Stimulated activated naive CD8-positive, alpha-beta T cell treated with anti-CD3 and anti-CD28 coated beads, Interleukin-15, Interleukin-2, amounts not matched to agents 100 ng/mL and 50 ng/mL, for 24 hours (primary cell): ENCODE results near the gene SLC25A4.
"Not testable (repeated sequence)": the region's sequence is repeated elsewhere in the genome, so short reads cannot be mapped to it uniquely, and the experiment has no call there.

Source experiments
- H3K27ac Mint-ChIP-seq: one replicate; pipeline ENCODE4 v1.8.0; 2021; ENCODE audit warnings: mild to moderate bottlenecking, mixed read lengths
- H3K27me3 Mint-ChIP-seq: one replicate; pipeline ENCODE4 v1.8.0; 2021; ENCODE audit warnings: mixed read lengths
- H3K36me3 Mint-ChIP-seq: one replicate; pipeline ENCODE4 v1.8.0; 2021; ENCODE audit warnings: low read depth, mixed read lengths
- H3K4me1 Mint-ChIP-seq: one replicate; pipeline ENCODE4 v1.8.0; 2021; ENCODE audit warnings: low read depth, mixed read lengths
- H3K4me3 Mint-ChIP-seq: one replicate; pipeline ENCODE4 v1.8.0; 2021; ENCODE audit warnings: mild to moderate bottlenecking, mixed read lengths
- H3K9me3 Mint-ChIP-seq: one replicate; pipeline ENCODE4 v1.8.0; 2021; ENCODE audit warnings: mixed read lengths

Gene SLC25A4

DNA sequence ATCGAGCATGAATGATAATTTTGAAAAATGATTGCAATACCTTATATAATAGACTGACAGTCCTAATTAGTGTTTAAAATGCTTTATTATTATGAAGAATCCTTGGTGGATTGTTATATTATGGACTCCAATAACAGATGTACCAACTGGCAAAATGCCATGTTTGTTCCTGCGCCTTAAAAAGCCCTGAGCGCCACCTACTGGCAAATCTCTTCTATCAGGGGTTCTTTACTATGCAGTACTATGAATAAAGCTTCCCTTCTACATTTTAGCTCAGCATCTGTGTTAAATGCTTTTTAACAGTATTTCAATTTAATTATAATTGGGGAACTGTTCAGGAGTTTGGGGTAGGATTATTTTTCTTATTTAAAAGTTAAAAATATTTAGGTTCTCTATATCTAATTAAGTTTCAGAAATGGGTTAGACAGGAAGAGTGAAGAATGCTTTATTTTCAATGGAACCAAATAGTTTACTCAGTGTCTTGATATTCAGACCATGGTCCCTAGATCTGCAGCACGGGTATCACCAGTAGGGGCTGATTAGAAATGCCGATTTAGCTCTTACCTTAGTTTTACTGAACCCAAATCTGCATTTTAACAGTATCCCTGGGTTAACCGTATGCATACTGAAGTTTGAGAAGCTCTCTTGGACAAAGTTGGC is 40.7 kb downstream of the SLC25A4 start:
- Mint-ChIP-seq H3K36me3 (peaks cover 19% of the 10 kb centered on the region), H3K27me3 (no peaks in the 10 kb centered on the region), H3K27ac (no peak overlapping the region), H3K4me3 (no peak overlapping the region), H3K9me3 (no peaks in the 10 kb centered on the region), H3K4me1 (peaks cover 38% of the 10 kb centered on the region)

- Mint-ChIP-seq H3K36me3 (peaks cover 35% of the 10 kb centered on the region), H3K27ac (no peak overlapping the region), H3K27me3 (no peaks in the 10 kb centered on the region), H3K9me3 (no peaks in the 10 kb centered on the region), H3K4me3 (no peak overlapping the region), H3K4me1 (peaks cover 33% of the 10 kb centered on the region)
Measured at GRCh38 chr4:185186769-185187168, 43.7 kb downstream of the SLC25A4 start.

- H3K4me1 Mint-ChIP-seq = peaks cover 37% of the 10 kb centered on the region
- no peak overlapping the region for H3K4me3 Mint-ChIP-seq
- no peaks in the 10 kb centered on the region for H3K9me3 Mint-ChIP-seq
- H3K27ac Mint-ChIP-seq = no peak overlapping the region
- H3K27me3 Mint-ChIP-seq = no peaks in the 10 kb centered on the region
- peaks cover 35% of the 10 kb centered on the region for H3K36me3 Mint-ChIP-seq
Measured at GRCh38 chr4:185189606-185190305, 46.7 kb downstream of the SLC25A4 start.

GRCh38 chr4:185190306-185190856 is 47.3 kb downstream of the SLC25A4 start:
- Mint-ChIP-seq H3K4me3 (no peak overlapping the region), H3K27me3 (no peaks in the 10 kb centered on the region), H3K27ac (peak overlapping the region; percentile 29), H3K9me3 (no peaks in the 10 kb centered on the region), H3K36me3 (peaks cover 40% of the 10 kb centered on the region), H3K4me1 (peaks cover 37% of the 10 kb centered on the region)

DNA sequence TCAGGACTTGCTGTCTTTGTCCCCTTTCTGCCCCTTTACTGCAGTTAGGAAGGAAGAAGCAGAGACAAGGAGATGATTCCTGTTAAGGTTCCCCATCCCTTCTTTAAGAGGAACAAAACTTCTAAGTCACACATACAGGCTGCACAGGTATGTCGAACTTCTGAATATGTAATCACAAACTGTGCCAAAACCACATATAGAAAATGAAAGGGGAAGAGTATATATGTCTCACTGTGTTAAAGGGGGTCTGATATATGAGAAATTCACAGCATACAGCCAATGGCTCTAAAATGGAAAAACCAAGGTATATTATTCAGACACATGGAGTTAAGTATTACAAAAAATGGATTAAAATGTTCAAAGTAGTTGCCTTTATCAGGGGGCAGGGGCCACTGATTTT is 49.0 kb downstream of the SLC25A4 start:
- Mint-ChIP-seq H3K27me3 (no peaks in the 10 kb centered on the region), H3K27ac (no peak overlapping the region), H3K4me1 (peaks cover 35% of the 10 kb centered on the region), H3K4me3 (no peak overlapping the region), H3K9me3 (no peaks in the 10 kb centered on the region), H3K36me3 (peaks cover 46% of the 10 kb centered on the region)

DNA sequence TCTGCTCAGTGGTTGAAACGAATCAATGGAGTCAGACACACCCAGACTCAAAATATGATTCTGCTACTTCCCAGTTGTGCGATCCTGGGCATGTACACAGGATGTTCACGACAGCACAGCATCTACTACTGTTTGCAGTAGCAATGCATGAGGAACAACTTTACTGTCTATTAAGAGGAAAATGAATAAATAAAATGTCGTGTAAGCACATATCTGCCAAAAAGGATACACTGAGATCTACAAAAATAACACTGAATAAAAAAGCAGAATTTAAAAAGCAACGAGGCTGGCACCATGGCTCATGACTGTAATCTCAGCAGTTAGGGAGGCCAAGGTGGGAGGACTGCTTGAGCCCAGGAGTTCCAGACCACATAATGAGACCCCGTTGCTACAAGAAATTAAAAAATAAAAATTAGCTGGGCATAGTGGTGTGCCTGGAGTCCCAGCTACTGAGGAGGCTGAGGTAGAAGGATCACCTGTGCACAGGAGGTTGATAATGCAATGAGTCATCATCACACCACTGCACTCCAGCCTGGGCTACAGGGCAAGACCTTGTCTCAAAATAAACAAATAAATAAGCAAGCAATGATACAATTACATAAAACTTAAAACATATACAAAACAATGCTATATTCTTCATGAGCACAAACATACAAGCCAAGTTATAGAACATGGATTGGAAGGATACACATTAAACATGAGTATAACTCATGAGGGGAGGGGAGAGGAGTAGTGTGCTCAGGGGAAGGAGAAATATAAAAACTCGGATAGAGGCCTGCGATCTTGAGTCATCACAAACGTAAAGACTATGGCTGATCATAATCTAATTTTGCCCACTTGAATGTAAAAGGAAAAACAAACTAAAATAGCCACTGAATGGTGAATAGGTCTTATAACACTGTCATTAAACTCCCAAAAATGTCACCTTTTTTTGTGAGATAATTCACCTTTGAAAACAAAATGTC is 52.1 kb downstream of the SLC25A4 start:
- no peaks in the 10 kb centered on the region for H3K9me3 Mint-ChIP-seq
- H3K4me3 Mint-ChIP-seq = no peak overlapping the region
- peaks cover 37% of the 10 kb centered on the region for H3K36me3 Mint-ChIP-seq
- H3K27ac Mint-ChIP-seq = no peak overlapping the region
- H3K27me3 Mint-ChIP-seq = no peaks in the 10 kb centered on the region
- peaks cover 32% of the 10 kb centered on the region for H3K4me1 Mint-ChIP-seq

GRCh38 chr4:185196437-185196836 is 53.4 kb downstream of the SLC25A4 start:
- Mint-ChIP-seq H3K4me3 (no peak overlapping the region), H3K36me3 (peaks cover 33% of the 10 kb centered on the region), H3K27me3 (no peaks in the 10 kb centered on the region), H3K27ac (no peak overlapping the region), H3K9me3 (no peaks in the 10 kb centered on the region), H3K4me1 (peaks cover 31% of the 10 kb centered on the region)

GRCh38 chr4:185198189-185198588 is 55.1 kb downstream of the SLC25A4 start:
- peaks cover 42% of the 10 kb centered on the region for H3K4me1 Mint-ChIP-seq
- H3K36me3 Mint-ChIP-seq = peaks cover 26% of the 10 kb centered on the region
- not testable (repeated sequence) for H3K27me3 Mint-ChIP-seq, H3K27ac Mint-ChIP-seq, H3K9me3 Mint-ChIP-seq, H3K4me3 Mint-ChIP-seq
